NCI-H2029 (cell line): Measurements from ENCODE around the gene ABI1.

ENCODE experiments used
- DNase-seq: peaks from one replicate; lab custom pipeline; 2025; lab: John Stamatoyannopoulos, UW

The ABI1 gene

GRCh38 chr10:26854524-26854923 is 6.2 kb downstream of the ABI1 start:
- DNase-seq = no peak

GRCh38 chr10:26844396-26844975 is 16.3 kb downstream of the ABI1 start:
- DNase-seq = no peak

GRCh38 chr10:26843736-26844135 is 17.0 kb downstream of the ABI1 start:
- no peak for DNase-seq

- DNase-seq = no peak
Observed at GRCh38 chr10:26841733-26842317, 18.9 kb downstream of the ABI1 start.

- DNase-seq = no peak
Observed at GRCh38 chr10:26840938-26841732, 19.6 kb downstream of the ABI1 start.

GRCh38 chr10:26839966-26840627 is 20.7 kb downstream of the ABI1 start:
- DNase-seq = peak; percentile 26

- peak; percentile 26 for DNase-seq
Observed at GRCh38 chr10:26837139-26837538, 23.6 kb downstream of the ABI1 start.

GRCh38 chr10:26835025-26835424 is 25.7 kb downstream of the ABI1 start:
- no peak for DNase-seq

GRCh38 chr10:26832960-26833359 is 27.8 kb downstream of the ABI1 start:
- DNase-seq = no peak

- no peak for DNase-seq
Observed at GRCh38 chr10:26831936-26832335, 28.8 kb downstream of the ABI1 start.

GRCh38 chr10:26829810-26830515 is 30.8 kb downstream of the ABI1 start:
- no peak for DNase-seq

- no peak for DNase-seq
Observed at GRCh38 chr10:26824015-26824690, 36.6 kb downstream of the ABI1 start.

- no peak for DNase-seq
Observed at GRCh38 chr10:26821699-26822570, 38.8 kb downstream of the ABI1 start.

- DNase-seq = no peak
Observed at GRCh38 chr10:26815500-26815899, 45.3 kb downstream of the ABI1 start.

- no peak for DNase-seq
Observed at GRCh38 chr10:26810435-26811026, 50.2 kb downstream of the ABI1 start.

GRCh38 chr10:26809973-26810372 is 50.8 kb downstream of the ABI1 start:
- DNase-seq = no peak

GRCh38 chr10:26807532-26807931 is 53.2 kb downstream of the ABI1 start:
- no peak for DNase-seq

- no peak for DNase-seq
Observed at GRCh38 chr10:26806557-26806956, 54.2 kb downstream of the ABI1 start.

- DNase-seq = no peak
Observed at GRCh38 chr10:26805567-26806245, 55.1 kb downstream of the ABI1 start.
